Lower leg skin (tissue), 3 donors: ENCODE measurements around the gene APBA1.

Experiments used
- POLR2A ChIP-seq, 2 donors: fragments of 450-650 bp; IDR thresholded peaks; one replicate each; pipeline ENCODE4 v1.6.1; 2016 to 2017; ENCODE audit warnings: antibody characterized with exemption in 2 of 2, mild to moderate bottlenecking in 1 of 2, moderate library complexity in 1 of 2
- TF ChIP-seq, protein P1 (sequence below), 3 donors: fragments of 450-650 bp; IDR thresholded peaks; one replicate each; pipeline ENCODE4 v1.5.1; 2016; ENCODE audit warnings: antibody characterized with exemption in 3 of 3, mild to moderate bottlenecking in 3 of 3, moderate library complexity in 2 of 3

DNA sequence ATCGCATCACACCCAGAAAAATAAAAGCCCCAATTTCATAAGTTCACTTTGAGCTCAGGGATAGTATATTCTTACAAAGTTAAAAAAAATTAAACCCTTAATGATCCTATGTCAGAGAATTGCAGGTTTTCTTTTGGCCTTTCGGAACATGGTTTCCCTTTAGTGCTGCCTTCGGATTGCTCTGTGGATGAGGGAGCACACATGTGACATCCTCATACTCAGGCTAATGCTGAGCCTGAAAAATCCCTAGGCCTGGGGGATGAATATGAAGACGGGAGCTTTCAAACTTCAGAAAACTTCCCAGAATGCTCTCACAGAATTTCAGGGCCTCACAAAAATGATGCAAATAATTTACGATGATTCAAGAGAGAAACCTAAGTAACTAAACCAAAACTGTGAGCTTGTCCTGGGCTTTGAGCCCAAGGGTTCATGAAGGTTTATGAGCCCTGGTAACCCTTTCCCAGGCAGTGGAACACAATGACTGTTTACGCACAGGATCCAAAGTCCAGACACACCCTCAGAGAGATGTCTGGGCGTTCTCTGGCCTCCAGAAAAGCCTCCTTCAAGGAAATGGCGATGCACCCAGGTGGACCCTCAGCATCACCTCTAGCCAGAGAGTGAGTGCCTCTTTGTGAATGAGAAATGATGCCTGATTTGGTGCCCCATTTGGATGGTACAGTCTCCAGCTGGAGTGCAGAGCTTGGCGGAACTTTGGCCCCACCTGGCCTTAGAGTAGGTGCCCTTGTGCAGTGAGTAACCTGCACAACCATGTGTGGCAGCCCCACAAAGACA is 201.8 kb downstream of the APBA1 start:
- TF ChIP-seq, protein P1, sequence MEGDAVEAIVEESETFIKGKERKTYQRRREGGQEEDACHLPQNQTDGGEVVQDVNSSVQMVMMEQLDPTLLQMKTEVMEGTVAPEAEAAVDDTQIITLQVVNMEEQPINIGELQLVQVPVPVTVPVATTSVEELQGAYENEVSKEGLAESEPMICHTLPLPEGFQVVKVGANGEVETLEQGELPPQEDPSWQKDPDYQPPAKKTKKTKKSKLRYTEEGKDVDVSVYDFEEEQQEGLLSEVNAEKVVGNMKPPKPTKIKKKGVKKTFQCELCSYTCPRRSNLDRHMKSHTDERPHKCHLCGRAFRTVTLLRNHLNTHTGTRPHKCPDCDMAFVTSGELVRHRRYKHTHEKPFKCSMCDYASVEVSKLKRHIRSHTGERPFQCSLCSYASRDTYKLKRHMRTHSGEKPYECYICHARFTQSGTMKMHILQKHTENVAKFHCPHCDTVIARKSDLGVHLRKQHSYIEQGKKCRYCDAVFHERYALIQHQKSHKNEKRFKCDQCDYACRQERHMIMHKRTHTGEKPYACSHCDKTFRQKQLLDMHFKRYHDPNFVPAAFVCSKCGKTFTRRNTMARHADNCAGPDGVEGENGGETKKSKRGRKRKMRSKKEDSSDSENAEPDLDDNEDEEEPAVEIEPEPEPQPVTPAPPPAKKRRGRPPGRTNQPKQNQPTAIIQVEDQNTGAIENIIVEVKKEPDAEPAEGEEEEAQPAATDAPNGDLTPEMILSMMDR (IDR thresholded peaks at IDR 0.05): no peak
- TF ChIP-seq POLR2A (IDR thresholded peaks at IDR 0.05): no peak
